Stimulated activated naive CD8-positive, alpha-beta T cell treated with anti-CD3 and anti-CD28 coated beads, Interleukin-15, Interleukin-2, amounts not matched to agents 100 ng/mL and 50 ng/mL, for 24 hours (primary cell): ENCODE data around the gene MEGF6.

Experiments used
- H3K27ac Mint-ChIP-seq: one replicate; pipeline ENCODE4 v1.8.0; 2021; ENCODE audit warnings: mild to moderate bottlenecking, mixed read lengths
- H3K27me3 Mint-ChIP-seq: one replicate; pipeline ENCODE4 v1.8.0; 2021; ENCODE audit warnings: mixed read lengths
- H3K36me3 Mint-ChIP-seq: one replicate; pipeline ENCODE4 v1.8.0; 2021; ENCODE audit warnings: low read depth, mixed read lengths
- H3K4me1 Mint-ChIP-seq: one replicate; pipeline ENCODE4 v1.8.0; 2021; ENCODE audit warnings: low read depth, mixed read lengths
- H3K4me3 Mint-ChIP-seq: one replicate; pipeline ENCODE4 v1.8.0; 2021; ENCODE audit warnings: mild to moderate bottlenecking, mixed read lengths
- H3K9me3 Mint-ChIP-seq: one replicate; pipeline ENCODE4 v1.8.0; 2021; ENCODE audit warnings: mixed read lengths

The MEGF6 gene

GRCh38 chr1:3610527-3611169 is 660 bp downstream of the MEGF6 start:
- Mint-ChIP-seq H3K4me1 (peaks cover 8% of the 10 kb centered on the region), H3K27ac (no peak overlapping the region), H3K36me3 (no peaks in the 10 kb centered on the region), H3K9me3 (no peaks in the 10 kb centered on the region), H3K27me3 (peaks cover 9% of the 10 kb centered on the region), H3K4me3 (peak overlapping the region; percentile 41)

GRCh38 chr1:3609769-3610526 is 1.4 kb downstream of the MEGF6 start:
- peaks cover 8% of the 10 kb centered on the region for H3K4me1 Mint-ChIP-seq
- H3K27ac Mint-ChIP-seq: no peak overlapping the region
- no peaks in the 10 kb centered on the region for H3K9me3 Mint-ChIP-seq
- peaks cover 9% of the 10 kb centered on the region for H3K27me3 Mint-ChIP-seq
- H3K4me3 Mint-ChIP-seq: no peak overlapping the region
- no peaks in the 10 kb centered on the region for H3K36me3 Mint-ChIP-seq

GRCh38 chr1:3609016-3609768 is 2.1 kb downstream of the MEGF6 start:
- Mint-ChIP-seq H3K27ac (no peak overlapping the region), H3K36me3 (no peaks in the 10 kb centered on the region), H3K4me3 (no peak overlapping the region), H3K4me1 (peaks cover 8% of the 10 kb centered on the region), H3K27me3 (peaks cover 9% of the 10 kb centered on the region), H3K9me3 (no peaks in the 10 kb centered on the region)

- no peaks in the 10 kb centered on the region for H3K36me3 Mint-ChIP-seq
- H3K9me3 Mint-ChIP-seq: no peaks in the 10 kb centered on the region
- peaks cover 9% of the 10 kb centered on the region for H3K27me3 Mint-ChIP-seq
- H3K4me3 Mint-ChIP-seq: no peak overlapping the region
- no peak overlapping the region for H3K27ac Mint-ChIP-seq
- peaks cover 8% of the 10 kb centered on the region for H3K4me1 Mint-ChIP-seq
Measured at GRCh38 chr1:3608154-3608553, 3.2 kb downstream of the MEGF6 start.

DNA sequence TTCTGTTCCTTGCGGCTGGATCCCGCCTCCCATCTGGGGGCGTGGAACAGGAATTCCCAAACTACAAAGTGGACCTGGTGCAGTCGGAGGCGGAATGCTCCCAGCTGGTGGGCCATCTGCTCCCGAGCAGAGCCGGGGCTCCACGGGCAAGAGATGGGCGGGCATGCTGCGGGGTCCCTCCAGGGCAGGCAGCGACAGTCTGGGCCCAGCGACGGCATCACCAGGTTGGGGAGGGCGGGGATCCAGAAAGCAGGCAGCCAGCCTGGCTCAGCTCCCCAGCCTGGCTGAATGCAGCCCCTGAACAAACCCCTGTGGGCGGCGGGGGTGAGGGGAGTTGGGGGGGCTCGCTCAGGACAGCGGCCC is 3.6 kb downstream of the MEGF6 start:
- Mint-ChIP-seq H3K27ac (no peak overlapping the region), H3K9me3 (no peaks in the 10 kb centered on the region), H3K4me3 (no peak overlapping the region), H3K4me1 (peaks cover 8% of the 10 kb centered on the region), H3K27me3 (peaks cover 9% of the 10 kb centered on the region), H3K36me3 (no peaks in the 10 kb centered on the region)

GRCh38 chr1:3606779-3607702 is 4.3 kb downstream of the MEGF6 start:
- Mint-ChIP-seq H3K36me3 (no peaks in the 10 kb centered on the region), H3K27ac (no peak overlapping the region), H3K27me3 (peaks cover 9% of the 10 kb centered on the region), H3K9me3 (no peaks in the 10 kb centered on the region), H3K4me1 (peaks cover 8% of the 10 kb centered on the region), H3K4me3 (no peak overlapping the region)

- peaks cover 4% of the 10 kb centered on the region for H3K27me3 Mint-ChIP-seq
- H3K4me3 Mint-ChIP-seq: no peak overlapping the region
- H3K4me1 Mint-ChIP-seq: no peaks in the 10 kb centered on the region
- H3K27ac Mint-ChIP-seq: no peak overlapping the region
- H3K36me3 Mint-ChIP-seq: no peaks in the 10 kb centered on the region
- H3K9me3 Mint-ChIP-seq: no peaks in the 10 kb centered on the region
Measured at GRCh38 chr1:3604997-3605823, 6.1 kb downstream of the MEGF6 start.

- Mint-ChIP-seq H3K27ac (no peak overlapping the region), H3K4me3 (no peak overlapping the region), H3K9me3 (no peaks in the 10 kb centered on the region), H3K27me3 (peaks cover 3% of the 10 kb centered on the region), H3K36me3 (no peaks in the 10 kb centered on the region), H3K4me1 (no peaks in the 10 kb centered on the region)
Measured at GRCh38 chr1:3604468-3604974, 6.8 kb downstream of the MEGF6 start.

DNA sequence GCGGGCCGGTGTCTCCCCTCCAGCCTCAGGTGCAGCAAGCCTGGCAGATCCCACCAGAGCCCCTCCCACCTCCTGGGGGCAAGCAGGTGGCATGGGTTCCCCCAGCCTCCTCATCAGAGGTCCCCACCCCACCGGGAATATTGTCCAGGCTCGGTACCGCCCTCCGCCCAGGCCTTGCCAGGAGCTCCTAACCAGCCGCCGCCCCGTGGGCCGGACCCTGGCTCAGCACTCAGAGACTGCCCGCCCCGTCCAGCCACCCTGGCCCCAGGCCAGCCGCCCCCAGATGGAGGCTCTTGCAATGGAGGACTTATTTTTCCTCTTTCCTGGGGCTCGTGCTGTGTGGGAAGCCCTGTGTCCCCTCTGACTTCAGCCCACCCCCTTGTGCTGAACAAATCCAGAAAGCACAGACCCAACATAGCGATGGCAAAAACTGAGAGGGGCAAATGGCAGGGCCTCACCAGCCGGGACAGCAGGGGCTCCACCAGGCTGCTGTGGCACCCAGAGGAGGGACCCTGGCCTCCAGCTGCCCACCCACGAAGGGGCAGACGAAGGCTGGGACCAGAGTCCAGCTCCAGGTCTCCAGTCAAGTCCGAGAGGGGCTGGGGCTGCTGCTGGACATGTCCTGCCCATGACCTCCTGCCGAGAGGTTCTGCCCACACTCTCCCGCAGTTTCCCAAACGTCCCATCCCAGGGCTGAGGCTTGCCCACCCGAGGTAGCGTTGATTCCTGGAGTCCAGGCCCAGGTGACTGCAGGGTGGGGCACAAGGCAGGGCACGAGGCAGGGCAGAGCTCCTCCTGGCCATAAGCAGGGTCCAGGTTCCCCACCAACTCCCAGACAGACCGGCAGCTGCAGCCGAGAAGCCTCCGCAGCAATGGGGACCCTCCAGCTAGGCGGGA is 7.5 kb downstream of the MEGF6 start:
- no peak overlapping the region for H3K27ac Mint-ChIP-seq
- H3K9me3 Mint-ChIP-seq: no peaks in the 10 kb centered on the region
- no peaks in the 10 kb centered on the region for H3K4me1 Mint-ChIP-seq
- no peak overlapping the region for H3K4me3 Mint-ChIP-seq
- H3K36me3 Mint-ChIP-seq: no peaks in the 10 kb centered on the region
- H3K27me3 Mint-ChIP-seq: no peaks in the 10 kb centered on the region

- no peak overlapping the region for H3K4me3 Mint-ChIP-seq
Measured at GRCh38 chr1:3603156-3603555, 8.2 kb downstream of the MEGF6 start.

DNA sequence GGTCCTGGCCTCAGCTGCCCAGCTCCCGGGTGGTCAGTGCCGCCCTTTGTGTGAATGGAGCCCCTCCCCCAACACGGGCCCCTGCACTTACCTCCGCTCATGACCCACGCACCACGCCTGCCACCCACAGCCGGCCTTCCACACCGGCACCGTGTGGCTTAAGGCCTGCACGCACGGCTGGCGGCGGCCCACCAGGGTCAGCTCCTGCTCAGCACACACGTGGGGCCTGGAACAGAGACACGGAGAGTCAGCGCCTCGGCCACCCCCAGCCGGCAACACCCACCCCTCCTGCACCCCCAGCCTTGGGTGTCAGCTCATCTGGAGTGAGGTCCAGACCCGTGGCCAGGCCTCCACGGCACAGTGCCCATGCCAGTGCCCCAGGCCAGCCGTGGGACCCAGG is 8.9 kb downstream of the MEGF6 start:
- Mint-ChIP-seq H3K4me1 (peaks cover 11% of the 10 kb centered on the region), H3K27ac (no peak overlapping the region), H3K9me3 (no peaks in the 10 kb centered on the region), H3K36me3 (no peaks in the 10 kb centered on the region), H3K27me3 (no peaks in the 10 kb centered on the region), H3K4me3 (no peak overlapping the region)

More at GRCh38 chr1:3603156-3603555, 8.2 kb downstream of the MEGF6 start:
- Mint-ChIP-seq H3K9me3 (no peaks in the 10 kb centered on the region), H3K4me1 (peaks cover 3% of the 10 kb centered on the region), H3K27me3 (no peaks in the 10 kb centered on the region), H3K36me3 (no peaks in the 10 kb centered on the region), H3K27ac (no peak overlapping the region)

- no peak overlapping the region for H3K4me3 Mint-ChIP-seq
- no peaks in the 10 kb centered on the region for H3K36me3 Mint-ChIP-seq
- no peak overlapping the region for H3K27ac Mint-ChIP-seq
- H3K27me3 Mint-ChIP-seq: no peaks in the 10 kb centered on the region
- H3K4me1 Mint-ChIP-seq: peaks cover 15% of the 10 kb centered on the region
- no peaks in the 10 kb centered on the region for H3K9me3 Mint-ChIP-seq
Measured at GRCh38 chr1:3601743-3602142, 9.6 kb downstream of the MEGF6 start.

GRCh38 chr1:3600354-3600753 is 11.0 kb downstream of the MEGF6 start:
- Mint-ChIP-seq H3K27ac (no peak overlapping the region), H3K9me3 (no peaks in the 10 kb centered on the region), H3K27me3 (no peaks in the 10 kb centered on the region), H3K4me1 (peaks cover 15% of the 10 kb centered on the region), H3K4me3 (no peak overlapping the region), H3K36me3 (no peaks in the 10 kb centered on the region)
